GM12891 (cell line): Measurements from ENCODE around the gene APC.
"Not testable (repeated sequence)": the region's sequence is repeated elsewhere in the genome, so short reads cannot be mapped to it uniquely, and the experiment has no call there.

Experiments used
- DNase-seq: peaks from one replicate; pipeline ENCODE4 v3.0.0; 2011; ENCODE audit warnings: low spot score; ENCODE audit not compliant: insufficient read length
- FAIRE-seq: peaks from 2 replicates; lab custom pipeline; 2011; peaks lifted over from hg19 to GRCh38; lab: Jason Lieb, UNC
- PAX5 ChIP-seq: IDR thresholded peaks from 2 replicates; pipeline ENCODE4 v1.6.1; 2011; ENCODE audit warnings: low read length, moderate library complexity, mild to moderate bottlenecking; ENCODE audit not compliant: insufficient read depth, severe bottlenecking
- POLR2A ChIP-seq: IDR thresholded peaks from 2 replicates; pipeline ENCODE4 v1.6.1; 2011; ENCODE audit warnings: low read depth, low read length, control low read depth
- POLR2AphosphoS5 ChIP-seq: IDR thresholded peaks from 2 replicates; pipeline ENCODE4 v1.6.1; 2011; ENCODE audit warnings: low read depth, low read length, control low read depth
- POU2F2 ChIP-seq: IDR thresholded peaks from 2 replicates; pipeline ENCODE4 v1.6.1; 2011; ENCODE audit warnings: low read depth, mild to moderate bottlenecking, control low read depth, low read length, moderate library complexity
- SPI1 ChIP-seq: IDR thresholded peaks from 2 replicates; pipeline ENCODE4 v1.6.1; 2011; ENCODE audit warnings: low read depth, low read length, control low read depth
- TAF1 ChIP-seq: IDR thresholded peaks from 2 replicates; pipeline ENCODE4 v1.6.1; 2011; ENCODE audit warnings: low read depth, low read length, control low read depth

The APC gene

GRCh38 chr5:112713206-112713605 lies 24.5 kb upstream of the APC start:
- FAIRE-seq (no peak), DNase-seq (no peak)
- no peak for TF ChIP-seq SPI1
- no peak for TF ChIP-seq POU2F2
- TF ChIP-seq TAF1 = no peak
- no peak for TF ChIP-seq PAX5
- TF ChIP-seq POLR2A = no peak
- TF ChIP-seq POLR2AphosphoS5 = no peak

- not testable (repeated sequence) for DNase-seq, FAIRE-seq
Observed at GRCh38 chr5:112716895-112717294, 20.8 kb upstream of the APC start.

- DNase-seq (no peak), FAIRE-seq (no peak)
- no peak for TF ChIP-seq SPI1
- no peak for TF ChIP-seq POLR2A
- no peak for TF ChIP-seq TAF1
Observed at GRCh38 chr5:112717506-112718082, 20.1 kb upstream of the APC start.

- DNase-seq (no peak), FAIRE-seq (no peak)
- TF ChIP-seq TAF1 (no peak), PAX5 (no peak), POLR2A (no peak), POLR2AphosphoS5 (no peak), SPI1 (no peak), POU2F2 (no peak)
Observed at GRCh38 chr5:112718344-112718743, 19.3 kb upstream of the APC start.

GRCh38 chr5:112720576-112720975 lies 17.1 kb upstream of the APC start:
- DNase-seq (no peak), FAIRE-seq (peak; percentile 9)
- TF ChIP-seq POLR2A (no peak), POLR2AphosphoS5 (no peak), PAX5 (no peak), TAF1 (no peak), POU2F2 (no peak), SPI1 (no peak)

GRCh38 chr5:112724901-112725300 lies 12.8 kb upstream of the APC start:
- TF ChIP-seq TAF1 = no peak
- TF ChIP-seq POLR2A = no peak
- TF ChIP-seq POU2F2 = no peak
- no peak for TF ChIP-seq POLR2AphosphoS5
- TF ChIP-seq PAX5 = no peak
- no peak for TF ChIP-seq SPI1
- DNase-seq (no peak), FAIRE-seq (peak; percentile 66)

- no peak for DNase-seq
- no peak for FAIRE-seq
- TF ChIP-seq POU2F2 (no peak), TAF1 (no peak), POLR2AphosphoS5 (no peak), POLR2A (no peak), SPI1 (no peak), PAX5 (no peak)
Observed at GRCh38 chr5:112729630-112730029, 8.1 kb upstream of the APC start.

GRCh38 chr5:112732131-112732530 lies 5.6 kb upstream of the APC start:
- TF ChIP-seq POLR2A (no peak), POU2F2 (no peak)
- DNase-seq (no peak), FAIRE-seq (no peak)

GRCh38 chr5:112733586-112733985 lies 4.1 kb upstream of the APC start:
- DNase-seq = no peak
- TF ChIP-seq SPI1 (no peak), POU2F2 (no peak), PAX5 (no peak)
- FAIRE-seq = no peak

- DNase-seq (no peak), FAIRE-seq (no peak)
- no peak for TF ChIP-seq TAF1
- TF ChIP-seq POLR2AphosphoS5 = no peak
- TF ChIP-seq SPI1 = no peak
- no peak for TF ChIP-seq POLR2A
- TF ChIP-seq PAX5 = no peak
- no peak for TF ChIP-seq POU2F2
Observed at GRCh38 chr5:112734597-112734996, 3.1 kb upstream of the APC start.

GRCh38 chr5:112735702-112736101 lies 2.0 kb upstream of the APC start:
- TF ChIP-seq POU2F2 = no peak
- TF ChIP-seq POLR2A = no peak
- no peak for TF ChIP-seq PAX5
- no peak for TF ChIP-seq POLR2AphosphoS5
- TF ChIP-seq SPI1 = no peak
- no peak for TF ChIP-seq TAF1
- DNase-seq = no peak
- FAIRE-seq = no peak

GRCh38 chr5:112737070-112737462 lies 619 bp upstream of the APC start:
- FAIRE-seq (peak; percentile 38), DNase-seq (no peak)
- TF ChIP-seq SPI1 = no peak
- TF ChIP-seq POU2F2 = no peak
- TF ChIP-seq TAF1 = no peak
- TF ChIP-seq POLR2AphosphoS5 = no peak
- no peak for TF ChIP-seq POLR2A
- TF ChIP-seq PAX5 = no peak
